KBM-7 (cell line): Measurements from ENCODE around the gene CDRT4.
"Not testable (repeated sequence)": the region's sequence is repeated elsewhere in the genome, so short reads cannot be mapped to it uniquely, and the experiment has no call there.

ENCODE experiments used
- DNase-seq: peaks from one replicate; pipeline ENCODE4 v3.0.0-alpha.2; 2015
- in situ Hi-C: fragments of 300-500 bp; cut with MboI; formaldehyde crosslinking; loops from 2 replicates; pipeline ENCODE4 v1.14.3; 2020; ENCODE audit warnings: low sequenced_read_pairs, low pct_unique_long_range_greater_than_20kb, mixed read lengths

The CDRT4 gene

DNA sequence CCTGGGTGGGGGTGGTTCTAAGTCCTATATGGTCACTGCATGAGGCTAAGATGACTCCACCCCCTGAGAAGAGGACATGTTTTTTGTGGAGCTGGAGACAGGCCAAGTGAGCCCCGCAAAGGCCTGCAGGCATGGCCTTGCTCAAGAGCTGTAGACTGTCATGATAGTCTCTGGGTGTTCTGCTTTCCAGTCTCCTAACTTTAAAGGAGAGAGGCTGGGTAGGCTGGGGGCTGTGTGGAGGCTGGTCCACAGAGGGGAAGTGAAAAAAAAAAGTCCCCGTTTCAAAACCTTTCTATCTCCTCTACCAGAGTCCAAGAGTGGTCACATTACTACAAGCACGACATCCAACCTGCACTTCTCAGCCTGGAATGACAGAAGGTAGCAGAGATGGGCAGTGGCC is 27.1 kb downstream of the CDRT4 start:
- in situ Hi-C loops, result no loop called here
- DNase-seq, result peak; percentile 51

DNA sequence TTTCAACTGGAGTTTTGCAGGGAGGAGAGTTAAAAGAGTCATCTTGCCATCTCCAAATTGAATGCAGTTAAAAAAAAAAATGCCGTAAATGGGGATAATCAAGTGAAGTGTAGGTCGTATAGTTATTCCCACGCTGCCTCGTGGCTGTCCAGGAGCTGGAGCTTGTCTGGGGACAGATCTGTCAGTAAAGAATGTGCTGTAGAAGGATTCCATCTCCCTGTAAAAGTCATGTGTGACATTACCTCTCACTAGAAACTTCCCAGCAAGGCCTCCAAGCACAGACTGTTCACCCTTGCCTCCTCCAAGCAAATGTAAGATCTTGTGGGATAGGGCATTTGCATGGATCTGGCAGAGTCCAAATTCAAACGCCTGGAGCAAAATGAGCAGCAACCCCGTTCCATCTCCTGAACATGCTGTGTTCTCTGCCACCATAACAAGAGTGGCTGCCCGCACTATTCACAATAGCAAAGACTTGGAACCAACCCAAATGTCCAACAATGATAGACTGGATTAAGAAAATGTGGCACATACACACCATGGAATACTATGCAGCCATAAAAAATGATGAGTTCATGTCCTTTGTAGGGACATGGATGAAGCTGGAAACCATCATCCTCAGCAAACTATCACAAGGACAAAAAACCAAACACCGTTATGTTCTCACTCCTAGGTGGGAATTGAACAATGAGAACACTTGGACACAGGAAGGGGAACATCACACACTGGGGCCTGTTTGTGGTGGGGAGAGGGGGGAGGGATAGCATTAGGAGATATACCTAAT is 28.0 kb downstream of the CDRT4 start:
- in situ Hi-C loops, result not testable (repeated sequence)

DNA sequence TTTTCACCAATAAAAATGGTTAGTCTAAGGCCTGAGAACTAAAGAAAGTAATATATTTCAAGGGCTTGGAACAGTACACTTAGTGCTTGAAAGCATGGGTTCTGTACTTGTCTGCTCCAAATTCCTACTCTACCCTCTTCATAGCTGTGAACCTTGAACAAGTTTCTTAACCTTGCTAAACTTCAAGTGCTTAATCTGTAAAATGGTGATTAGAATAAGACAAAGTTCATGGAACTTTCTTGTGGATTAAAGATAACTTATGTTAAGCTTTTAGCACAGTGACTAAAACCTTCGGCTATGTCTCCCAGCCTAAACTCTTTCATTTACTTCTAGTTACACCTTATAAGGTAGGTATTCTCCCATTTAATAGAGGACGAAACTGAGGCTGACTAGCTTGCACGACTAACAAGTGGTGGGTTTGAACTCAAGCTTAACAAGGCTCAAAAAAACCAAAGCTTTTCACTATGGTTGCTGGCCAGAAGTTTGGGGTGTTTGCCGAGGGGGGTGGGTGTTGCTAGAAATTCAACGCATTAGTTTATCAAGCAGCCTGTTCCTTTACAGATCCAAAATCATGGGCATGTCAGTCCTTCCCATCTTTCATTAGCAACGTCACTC is 28.8 kb downstream of the CDRT4 start:
- in situ Hi-C loops, result no loop called here
- DNase-seq, result no peak

More for the DNA sequence above, 28.0 kb downstream of the CDRT4 start:
- not testable (repeated sequence) for DNase-seq

DNA sequence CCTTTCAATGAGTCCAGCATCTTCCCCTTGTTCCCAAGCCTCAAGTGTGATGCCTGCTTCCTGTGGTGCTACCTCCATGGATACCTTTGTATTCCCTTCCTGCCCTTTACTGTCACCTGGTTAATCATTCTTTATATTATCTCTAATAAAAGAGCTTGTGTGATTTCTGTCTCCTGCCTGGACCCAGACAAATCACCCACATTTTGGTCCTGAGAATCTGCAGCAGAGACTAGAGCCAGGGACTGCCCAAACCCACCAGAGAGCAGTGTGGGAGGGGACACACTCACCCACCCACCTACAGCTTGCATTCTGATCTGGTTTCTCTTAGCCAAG is 30.2 kb downstream of the CDRT4 start:
- in situ Hi-C loops, result no loop called here
- DNase-seq, result no peak

DNA sequence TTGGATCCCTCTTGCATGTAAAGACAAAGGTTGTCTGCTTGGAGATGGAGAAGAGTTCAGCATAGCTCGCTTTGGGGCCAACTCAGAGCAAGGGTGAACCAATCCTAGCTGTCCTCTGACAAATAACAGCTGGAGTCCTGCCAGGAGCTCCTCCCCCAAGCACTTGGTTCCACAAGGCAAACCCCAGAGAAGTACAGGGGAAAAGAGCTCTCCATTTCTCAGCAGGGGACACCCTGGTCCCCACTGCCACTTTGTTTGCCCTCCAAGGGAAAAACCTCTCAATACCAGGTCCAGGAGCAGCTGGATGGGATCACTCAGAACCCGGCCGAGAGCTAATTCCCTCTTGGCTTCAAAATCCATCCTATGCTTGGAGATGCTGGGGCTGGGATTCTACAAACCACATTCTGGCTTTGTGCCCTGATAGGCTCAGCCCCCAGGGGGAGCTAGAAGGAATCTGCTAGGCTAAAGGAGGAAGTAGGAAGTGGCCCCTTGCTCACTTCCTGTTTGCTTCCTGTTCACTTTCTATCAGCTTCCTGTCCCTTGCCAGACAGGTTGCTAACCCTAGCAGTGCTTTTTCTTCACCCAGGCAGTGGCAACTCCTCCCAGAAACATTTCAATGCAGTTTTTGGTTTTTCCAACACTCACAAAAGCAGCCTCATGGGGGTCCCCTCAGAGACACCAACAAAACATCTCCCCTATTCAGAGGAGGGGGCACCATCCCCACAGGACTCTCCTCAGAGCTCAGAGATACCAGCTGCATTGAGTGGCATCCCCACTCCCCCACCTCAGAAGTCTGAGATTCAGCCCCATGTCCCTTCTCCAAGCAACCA is 30.7 kb downstream of the CDRT4 start:
- peak; percentile 83 for DNase-seq
- in situ Hi-C loops, result no loop called here

DNA sequence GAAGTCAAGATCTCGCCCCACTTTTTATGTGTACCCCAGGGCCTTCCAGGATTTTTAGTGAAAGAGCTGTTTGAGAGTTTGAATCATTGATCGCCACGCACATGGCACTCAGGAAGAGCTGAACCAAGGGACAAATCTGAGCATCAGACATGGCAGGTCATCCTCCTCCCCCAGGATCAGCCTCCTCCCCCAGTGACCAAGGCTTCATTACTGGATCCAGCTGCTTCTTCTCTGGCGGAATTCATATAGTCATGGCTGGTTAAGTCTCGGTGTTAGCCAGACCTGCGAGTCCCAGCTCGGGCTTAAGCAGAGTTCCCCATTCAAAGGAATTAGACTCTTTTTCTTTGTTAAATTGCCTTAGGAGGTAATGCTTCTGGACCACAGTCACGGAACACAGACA is 32.5 kb downstream of the CDRT4 start:
- DNase-seq, result no peak
- in situ Hi-C loops, result no loop called here

DNA sequence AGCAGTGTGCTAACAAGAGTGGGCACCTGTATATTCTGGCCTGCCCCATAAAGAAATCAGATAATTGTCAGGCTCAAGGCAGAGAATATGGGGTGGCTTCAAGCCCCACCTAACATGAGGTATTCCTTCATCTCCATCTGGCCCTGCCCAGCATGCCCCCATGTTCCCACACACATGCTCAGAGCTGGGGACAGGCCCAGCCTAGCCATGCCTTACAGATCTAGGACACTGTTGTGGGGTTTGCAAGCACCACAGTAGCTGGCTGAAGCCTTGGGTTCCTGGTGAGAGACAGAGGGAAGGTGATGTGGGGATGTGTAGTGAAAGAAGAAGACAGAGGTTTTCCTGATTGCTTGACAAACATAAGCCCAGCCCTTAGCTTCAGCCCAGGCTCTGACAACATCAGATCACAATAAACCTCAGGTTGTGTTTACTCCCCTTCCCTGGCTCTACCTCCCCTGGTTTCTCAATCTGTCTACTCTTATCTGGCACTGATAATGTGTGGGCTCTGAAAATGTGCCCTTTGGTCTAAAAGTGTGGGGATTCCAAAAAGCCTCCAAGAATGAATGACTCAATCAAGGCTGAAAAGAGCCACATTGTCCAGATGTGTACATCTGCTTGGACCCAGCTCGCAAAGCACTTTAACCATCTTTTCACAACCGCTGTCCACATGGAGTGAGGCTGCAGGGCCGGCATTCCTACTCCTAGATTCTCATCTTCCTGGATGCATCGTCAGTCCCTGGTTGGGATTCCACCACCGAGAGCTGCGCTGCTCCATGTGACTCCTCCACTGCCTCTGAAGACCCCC is 34.4 kb downstream of the CDRT4 start:
- DNase-seq, result no peak
- in situ Hi-C loops, result no loop called here

DNA sequence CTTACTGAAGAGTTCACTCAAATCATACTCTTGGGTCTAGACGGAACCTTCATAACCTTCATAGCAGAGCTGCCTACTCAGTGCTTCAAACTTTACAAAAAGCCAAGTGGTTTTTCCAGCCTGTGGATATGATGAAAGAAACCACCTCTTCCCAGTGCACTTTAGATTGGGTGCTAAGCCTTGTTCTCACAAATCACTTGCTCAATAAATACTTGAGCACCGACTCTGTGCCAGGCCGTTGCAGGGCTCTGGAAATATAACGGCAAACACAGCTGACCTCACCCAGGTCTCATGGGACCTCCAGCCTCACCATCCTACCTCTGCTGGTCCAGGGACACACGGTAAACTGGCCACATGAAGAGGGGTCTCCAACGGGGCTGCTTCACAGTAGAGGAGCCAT is 35.7 kb downstream of the CDRT4 start:
- in situ Hi-C loops, result no loop called here
- DNase-seq, result no peak

DNA sequence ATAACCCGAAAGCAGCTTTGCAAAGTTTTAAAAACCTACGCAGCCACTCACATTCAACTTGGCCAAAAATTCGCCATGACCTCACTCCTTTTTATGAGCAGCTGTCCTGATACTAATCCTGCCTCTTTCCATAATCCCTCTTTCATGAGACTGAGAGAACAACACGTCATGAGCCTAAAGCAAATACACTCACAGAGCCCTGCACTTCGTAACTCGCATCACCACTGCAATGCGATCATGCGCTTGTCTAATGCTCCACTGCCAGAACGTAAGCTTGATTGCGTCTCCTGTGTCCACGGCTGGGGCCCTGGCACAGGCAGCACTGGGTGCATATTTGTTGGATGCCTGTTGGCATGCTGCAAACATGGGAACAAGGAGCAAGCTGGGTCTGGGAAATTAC is 36.2 kb downstream of the CDRT4 start:
- DNase-seq, result no peak
- in situ Hi-C loops, result no loop called here

DNA sequence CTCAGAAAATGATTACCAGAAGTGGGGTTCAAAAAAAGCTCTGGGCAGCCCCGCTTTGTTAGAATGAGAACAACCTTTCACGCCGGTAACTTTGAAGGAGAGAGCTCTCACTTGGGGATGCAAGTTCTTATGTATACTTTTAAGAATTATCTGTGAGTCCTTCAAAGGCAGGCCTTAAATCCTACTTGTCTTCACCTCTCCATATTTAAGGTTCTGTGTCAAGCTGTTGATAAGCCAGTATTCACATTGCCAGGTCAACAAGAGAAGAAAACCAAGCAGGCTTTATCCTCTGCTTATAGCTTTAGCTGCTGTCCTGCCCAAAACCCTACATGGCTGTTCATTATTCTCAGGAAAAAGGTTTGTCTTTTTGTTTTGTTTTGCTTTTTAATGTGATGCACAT is 42.9 kb downstream of the CDRT4 start:
- DNase-seq, result no peak
- in situ Hi-C loops, result no loop called here

DNA sequence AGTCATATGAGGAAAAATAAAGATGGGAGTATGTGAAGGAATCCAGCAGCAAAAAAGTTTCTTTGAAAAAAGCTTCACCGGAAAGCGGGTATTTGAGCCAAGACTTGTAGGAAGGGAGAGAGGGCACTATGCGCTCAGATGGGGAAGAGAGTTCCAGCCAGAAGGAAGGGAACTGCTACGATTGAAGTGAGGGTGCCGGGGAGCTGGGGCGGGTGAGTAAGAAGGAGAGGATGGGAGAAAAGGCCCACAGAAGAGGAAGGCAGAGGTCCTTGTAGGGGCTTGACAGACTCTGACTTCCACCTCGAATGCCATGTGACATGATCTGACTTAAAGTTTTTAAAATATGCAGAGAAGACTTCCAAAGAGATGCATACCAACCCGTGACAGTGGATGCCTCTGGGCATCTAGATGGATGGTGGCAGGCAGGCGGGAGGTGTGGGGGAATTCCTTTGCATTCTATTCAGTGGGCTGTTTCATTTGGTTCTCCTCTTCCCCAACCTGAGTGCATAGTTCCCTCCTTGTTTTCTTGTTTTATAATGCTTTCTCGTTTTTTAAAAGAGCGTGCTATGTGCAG is 44.9 kb downstream of the CDRT4 start:
- DNase-seq, result no peak
- in situ Hi-C loops, result no loop called here

DNA sequence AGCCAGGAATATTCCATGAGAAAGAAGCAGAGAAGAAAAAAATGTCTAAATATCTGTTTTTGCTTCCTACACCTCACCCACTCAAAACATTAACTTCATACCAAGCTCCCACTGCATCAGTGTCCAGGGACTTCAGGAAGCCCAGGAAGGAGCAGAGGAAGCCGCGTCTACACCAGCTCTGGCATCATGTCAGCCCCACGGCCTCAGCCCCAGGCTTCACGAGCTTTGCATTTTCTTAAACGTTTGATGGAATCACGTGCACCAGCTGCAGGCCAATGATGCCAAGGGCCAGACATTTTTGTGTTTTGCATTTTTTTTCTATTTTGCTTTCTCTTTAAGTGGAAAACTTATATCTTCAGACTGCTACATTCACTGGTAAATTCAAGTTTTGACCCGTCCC is 48.6 kb downstream of the CDRT4 start:
- in situ Hi-C loops, result no loop called here
- DNase-seq, result no peak

DNA sequence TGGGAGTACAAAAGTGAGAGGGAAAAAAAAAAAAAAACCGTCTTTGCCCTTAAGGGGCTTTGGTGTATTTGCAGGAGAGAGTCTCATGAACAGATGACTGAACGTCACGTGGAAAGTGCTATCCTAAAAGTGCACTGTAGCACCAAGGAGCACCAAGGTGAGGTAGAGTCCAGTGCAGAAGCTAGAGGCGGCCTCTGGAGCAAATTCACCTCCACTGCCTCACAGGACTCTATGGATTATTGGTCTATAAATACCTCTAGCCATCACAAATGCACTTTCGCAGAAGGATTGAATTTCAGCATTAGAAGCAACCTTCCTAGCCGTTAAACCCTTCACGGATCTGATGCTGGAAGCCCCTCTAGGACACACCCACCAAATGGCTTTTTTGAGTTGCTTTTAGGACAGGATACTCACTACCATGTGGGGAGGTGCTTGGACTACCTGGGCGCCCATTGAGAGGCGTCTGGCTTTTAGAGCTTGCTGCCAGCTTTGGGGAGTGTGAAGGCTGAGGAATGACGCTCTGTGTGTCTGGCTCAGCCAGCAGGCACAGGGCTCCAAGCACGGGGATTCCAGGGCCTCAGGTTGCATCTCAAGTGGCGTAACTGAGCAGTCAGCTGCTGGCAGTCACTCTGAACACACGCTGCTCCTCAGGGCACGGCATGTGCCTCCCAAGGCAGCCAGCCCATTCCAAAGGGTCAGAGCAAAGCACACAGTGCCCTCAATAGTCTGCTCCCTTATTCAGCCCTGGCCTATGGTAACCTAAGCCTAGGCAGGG is 52.7 kb downstream of the CDRT4 start:
- DNase-seq, result no peak
- in situ Hi-C loops, result no loop called here

DNA sequence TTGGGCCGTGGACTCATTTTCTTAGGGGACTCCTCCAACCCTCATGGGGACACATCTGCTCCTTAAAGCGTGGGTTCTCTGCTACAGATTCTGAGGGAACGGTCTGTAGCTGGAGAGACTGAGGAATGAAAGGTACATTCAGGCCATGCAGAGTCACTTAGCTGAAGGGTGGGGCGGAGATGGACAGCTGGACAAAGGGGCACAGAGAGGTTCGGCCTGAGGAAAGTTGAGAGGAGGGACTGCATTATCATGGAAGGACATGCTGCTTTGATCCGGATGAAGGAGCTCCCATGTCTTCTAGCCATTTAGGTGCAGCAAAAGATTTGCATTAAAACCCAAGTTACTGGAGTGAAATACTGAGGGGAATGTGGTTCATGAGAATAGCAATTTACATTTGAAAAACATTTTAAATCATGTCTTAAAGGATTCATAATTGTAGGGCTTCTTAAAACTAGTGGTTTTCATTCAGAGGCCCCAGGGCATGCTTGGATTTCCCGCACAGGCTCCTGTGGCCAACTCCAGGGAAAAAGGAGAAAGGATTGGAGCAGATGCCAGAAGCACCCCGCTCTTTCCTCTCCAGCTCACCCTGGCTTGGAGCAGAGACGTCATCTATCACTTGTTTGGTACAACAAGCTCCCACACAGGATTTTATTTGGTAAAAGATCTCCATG is 54.2 kb downstream of the CDRT4 start:
- no peak for DNase-seq
- in situ Hi-C loops, result no loop called here

DNA sequence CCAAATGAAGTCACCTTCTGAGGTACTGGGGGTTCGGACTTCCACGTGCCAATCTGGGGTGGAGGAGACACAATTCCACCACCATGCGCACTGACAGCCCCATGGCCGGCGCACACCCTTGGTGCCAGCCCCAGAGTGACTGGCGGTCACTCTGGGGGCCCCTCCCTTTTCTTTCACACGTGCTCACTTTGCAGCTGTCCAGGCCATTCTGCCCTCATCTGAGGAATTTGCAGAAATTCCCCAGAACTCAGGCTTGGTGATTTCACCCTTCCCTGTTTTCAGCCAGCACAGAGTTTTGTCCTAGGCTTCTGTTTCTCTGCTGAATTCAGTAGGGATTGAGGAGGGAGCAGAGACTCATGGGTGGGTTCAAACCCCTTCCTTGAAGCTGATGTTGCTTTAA is 54.8 kb downstream of the CDRT4 start:
- in situ Hi-C loops, result no loop called here
- no peak for DNase-seq

DNA sequence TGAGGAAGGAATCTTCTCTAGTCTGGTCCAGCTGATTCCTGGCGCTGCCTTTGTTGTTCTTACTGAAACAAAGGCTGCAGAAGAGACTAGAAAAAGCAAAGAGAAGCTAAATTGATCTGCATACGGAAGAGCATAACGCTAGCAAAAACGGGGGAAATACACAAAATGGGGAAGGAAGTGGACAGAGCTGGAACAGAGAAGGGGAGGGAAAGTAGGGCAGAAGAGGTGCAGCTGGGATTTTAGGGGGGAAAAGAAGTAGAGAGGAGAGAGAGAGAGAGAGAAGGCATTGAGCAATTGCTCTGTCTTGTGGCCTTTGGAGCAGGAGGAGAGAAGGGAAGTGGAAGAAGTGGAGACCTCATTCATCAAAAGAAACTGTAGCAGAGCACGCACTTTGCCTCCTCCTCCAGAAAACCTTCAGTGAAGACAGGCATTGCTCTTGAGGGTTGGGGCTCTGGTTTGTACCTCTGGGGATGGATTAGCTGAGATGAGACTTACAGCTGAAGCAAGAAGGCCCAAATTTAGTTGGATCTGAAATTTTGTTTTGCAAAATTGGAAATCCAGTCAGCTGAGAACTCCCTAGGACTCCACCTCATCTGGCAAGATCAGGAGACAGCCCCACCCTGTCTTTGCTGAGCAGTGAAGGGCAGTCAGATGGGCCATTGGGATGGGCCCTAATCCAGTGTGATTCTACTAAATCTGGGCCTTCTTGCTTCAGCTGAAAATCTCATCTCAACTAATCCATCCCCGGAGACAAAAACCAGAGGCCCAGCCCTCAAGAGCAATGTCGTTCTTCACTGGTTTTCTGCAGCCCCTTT is 55.8 kb downstream of the CDRT4 start:
- peak; percentile 87 for DNase-seq
- in situ Hi-C loops, result no loop called here

DNA sequence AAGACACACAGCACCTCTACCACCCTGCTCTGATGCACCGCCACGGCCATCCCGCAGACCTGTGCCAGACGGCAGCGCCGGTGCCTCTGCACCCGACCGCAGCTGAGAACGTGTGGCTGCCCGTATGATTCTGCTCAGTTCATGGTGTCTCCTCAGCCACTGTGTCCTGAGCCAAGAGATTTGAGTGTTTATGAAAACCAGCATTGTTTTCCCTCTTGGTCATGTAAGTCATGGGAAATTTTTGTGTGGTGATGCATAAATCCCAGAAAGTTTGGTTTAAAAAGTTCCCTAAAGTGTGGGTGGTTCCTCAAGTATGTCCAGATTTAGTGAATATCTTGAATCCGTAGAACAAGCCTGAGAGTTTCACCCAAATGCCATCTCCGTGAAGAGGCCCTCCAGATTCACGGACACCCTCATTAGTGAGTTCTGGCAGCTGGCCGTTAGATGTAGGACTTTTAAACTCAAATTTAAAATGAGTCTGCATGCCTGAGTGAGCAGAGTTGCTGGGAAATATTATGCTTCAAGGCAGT is 57.6 kb downstream of the CDRT4 start:
- in situ Hi-C loops, result no loop called here
- no peak for DNase-seq
